NOMO-1 treated with DMSO at 0.1 percent for 48 hours (cell line): Measurements from ENCODE around the gene RAG1.

Source experiments
- DNase-seq: peaks from one replicate; lab custom pipeline; 2025; ENCODE audit not compliant: unreplicated experiment; lab: John Stamatoyannopoulos, UW

The RAG1 gene

DNA sequence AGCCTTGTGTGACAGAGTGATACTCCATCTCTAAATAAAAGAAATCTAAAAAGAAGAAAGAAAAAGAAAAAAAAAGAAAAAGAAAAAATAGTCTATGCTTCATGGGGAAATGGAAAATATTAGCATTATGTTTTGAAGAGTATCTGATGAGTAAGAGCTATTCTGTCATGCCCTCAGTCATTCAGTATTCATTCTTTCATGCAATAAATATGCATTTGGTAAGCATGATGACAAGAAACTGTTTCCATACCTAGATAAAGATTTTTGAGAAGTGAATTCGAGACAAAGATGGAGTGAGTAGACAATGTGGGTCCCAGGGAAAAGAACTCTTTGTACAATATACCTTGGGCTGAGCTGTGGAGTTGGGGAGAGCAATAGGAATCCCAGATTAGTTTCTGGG, 20.3 kb downstream of the RAG1 start:
- no peak for DNase-seq

DNA sequence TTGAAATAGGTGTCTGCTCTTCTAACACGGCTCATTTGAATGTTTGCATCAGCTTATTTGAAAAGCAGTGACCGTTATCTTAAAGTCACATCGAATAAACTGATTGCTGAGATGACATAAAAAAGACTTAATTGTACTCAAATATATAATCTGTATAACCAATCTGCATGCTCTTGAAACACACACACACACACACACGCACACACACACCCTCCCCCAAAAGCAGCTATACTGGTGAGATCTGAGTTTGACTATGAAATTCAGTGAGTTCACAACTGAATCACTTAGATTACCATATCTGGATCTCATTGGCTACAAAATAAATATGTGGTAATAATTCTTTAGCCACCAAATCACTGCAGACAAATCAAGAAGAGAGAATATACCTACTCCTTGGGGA, 22.7 kb downstream of the RAG1 start:
- DNase-seq, result no peak

GRCh38 chr11:36591433-36591832, 23.6 kb downstream of the RAG1 start:
- DNase-seq, result no peak

DNA sequence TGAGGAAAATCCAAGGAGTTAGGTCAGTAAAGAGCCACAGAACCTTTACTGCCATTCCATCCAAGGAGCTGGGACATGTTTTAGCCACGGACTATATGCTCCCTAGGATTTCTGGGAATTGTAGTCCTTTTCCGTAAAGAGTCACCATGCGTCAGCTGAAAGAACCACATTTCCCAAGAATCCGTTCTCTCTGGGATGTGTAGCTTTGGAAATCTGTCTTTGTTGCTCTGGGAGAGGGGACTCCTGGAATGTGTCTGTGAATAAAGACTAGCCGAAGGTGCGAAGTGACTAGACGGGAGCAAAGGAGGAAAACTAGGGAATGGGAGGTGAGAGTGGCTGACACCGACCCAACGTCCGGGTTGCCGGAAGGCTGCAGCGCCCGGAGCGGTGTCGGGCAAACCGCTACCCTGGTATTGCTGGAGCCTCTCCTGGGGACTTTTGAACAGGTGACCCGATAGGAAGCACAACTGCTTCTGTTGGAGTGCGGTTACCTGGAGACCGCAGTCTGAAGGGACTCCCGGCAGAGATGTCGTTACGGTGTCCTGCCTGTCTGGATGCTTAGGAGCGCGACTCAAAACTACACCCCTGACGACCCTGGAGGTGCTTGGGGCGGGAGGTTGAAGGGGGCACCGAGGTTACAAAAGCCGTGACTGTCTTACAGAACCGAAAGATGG, 26.6 kb downstream of the RAG1 start, which contains the start of gene IFTAP:
Gene IFTAP (plus strand): TSS at position 187 of the 674 bp plus-strand sequence. CDS start 15,602 bp downstream, outside the sequence.
- peak; percentile 72 for DNase-seq

DNA sequence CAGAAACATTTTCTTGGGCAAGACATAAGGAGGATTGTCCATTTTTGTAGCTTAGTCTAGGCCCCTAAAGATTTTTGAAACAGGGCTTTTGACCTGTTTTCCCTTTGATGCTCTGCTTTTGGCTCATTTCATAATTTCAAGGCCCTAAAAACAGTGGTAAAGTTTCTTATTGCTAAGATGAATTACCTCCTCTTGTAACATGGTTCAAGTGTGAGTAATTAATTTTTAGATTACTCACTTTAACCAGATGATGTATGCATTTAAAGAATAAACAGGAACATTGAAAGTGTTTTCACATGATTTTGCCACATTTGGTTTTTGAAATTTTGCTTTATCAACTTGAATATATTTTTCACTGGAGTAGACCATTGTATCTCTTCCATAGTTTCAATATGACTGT, 29.1 kb downstream of the RAG1 start:
- DNase-seq, result no peak

DNA sequence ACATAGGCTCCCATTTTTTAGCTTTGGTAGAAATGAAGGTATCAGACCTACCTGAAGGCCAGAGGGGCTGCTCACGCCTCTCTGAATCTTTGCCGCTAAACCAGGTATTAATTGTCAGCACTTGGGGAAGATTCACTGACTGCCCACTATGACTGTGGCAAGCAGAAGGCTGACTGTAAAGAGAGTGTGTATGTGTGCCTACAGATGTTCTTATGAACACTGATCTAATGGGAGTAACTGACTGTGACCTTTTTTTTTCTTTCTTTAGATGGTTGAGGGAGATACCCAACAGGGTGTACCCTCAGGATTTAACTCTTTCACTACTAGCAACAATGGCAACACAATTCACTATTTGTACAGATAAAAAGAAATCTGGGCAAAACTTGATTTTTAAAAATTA, 30.2 kb downstream of the RAG1 start, which contains the start of gene RAG2:
Gene RAG2 (minus strand): TSS at position 186 of the 400 bp plus-strand sequence. CDS start 4,068 bp downstream, outside the sequence.
- DNase-seq, result no peak

DNA sequence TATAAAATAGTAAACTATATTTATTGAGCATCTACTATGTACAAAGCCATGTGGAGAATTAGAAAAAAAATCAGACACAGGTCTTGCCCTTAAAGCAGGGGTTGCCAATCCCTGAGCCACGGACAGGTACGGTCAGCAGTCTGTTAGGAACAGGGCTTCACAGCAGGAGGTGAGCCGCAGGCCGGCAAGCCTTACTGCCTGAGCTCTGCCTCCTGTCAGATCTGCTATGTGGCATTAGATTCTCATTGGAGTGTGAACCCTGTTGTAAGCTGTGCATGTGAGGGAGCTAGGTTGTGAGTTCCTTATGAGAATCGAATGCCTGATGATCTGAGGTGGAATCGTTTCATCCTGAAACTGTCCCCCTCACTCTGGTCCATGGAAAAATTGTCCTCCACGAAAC, 32.4 kb downstream of the RAG1 start:
- DNase-seq, result no peak

DNA sequence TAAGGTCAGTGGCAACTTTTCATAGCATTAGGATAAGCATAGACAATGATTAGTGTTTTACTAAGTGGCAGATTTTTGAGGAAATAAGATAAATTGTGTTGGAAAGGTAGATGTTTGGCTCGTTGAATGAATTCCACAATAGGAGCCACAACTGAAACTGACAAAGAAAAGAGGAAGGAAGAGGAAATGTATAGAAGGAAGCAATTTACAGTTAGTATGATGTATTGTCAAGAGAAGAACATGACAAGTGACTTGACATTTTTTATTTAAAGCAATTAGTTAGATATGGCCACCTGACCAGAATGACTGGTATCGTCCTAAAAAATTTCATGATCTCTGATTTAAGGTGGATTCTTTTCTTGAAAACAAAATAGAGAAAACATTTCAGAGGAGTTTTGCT, 33.3 kb downstream of the RAG1 start:
- DNase-seq, result peak; percentile 98

DNA sequence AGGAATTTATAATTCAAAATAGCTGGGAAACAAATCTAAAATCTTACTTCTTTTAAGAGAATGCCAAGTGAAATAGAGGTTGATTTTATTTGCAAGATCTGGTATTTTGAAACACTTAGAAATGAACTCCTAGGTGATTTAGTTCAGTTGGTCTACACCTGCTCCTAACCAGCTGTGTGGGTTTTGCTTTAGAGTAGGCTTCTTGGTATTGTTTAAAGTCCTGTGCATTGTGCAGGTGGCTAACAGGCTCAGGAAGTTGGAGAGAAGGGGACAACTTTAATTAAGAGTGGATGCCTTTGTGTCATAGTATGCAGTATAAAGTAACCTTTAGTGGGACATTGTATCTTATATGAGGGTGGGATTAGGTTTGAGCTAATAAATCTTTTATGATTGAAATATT, 34.3 kb downstream of the RAG1 start:
- no peak for DNase-seq

- DNase-seq, result no peak
Measured at GRCh38 chr11:36605221-36606216, 37.7 kb downstream of the RAG1 start.

GRCh38 chr11:36608491-36609199, 40.8 kb downstream of the RAG1 start:
- DNase-seq, result no peak

- DNase-seq, result no peak
Measured at GRCh38 chr11:36609383-36609782, 41.6 kb downstream of the RAG1 start.

DNA sequence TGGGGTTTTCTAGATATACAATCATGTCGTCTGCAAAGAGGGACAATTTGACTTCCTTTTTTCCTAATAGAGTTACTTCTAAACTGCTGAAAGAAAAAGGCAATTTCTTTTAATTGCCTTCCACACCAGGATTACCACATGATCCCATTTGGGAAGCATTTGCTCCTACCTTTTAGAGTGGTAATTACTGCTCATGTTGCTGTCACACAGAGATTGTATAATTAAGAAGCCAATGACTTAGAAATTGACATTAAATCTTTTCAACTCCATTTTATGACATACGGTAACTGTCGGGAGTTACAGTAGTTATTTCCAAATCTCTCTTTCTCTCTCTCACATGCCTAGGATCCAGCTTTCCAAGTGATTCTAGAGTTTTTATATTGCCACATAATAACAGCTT, 48.0 kb downstream of the RAG1 start:
- DNase-seq, result no peak

- no peak for DNase-seq
Measured at GRCh38 chr11:36617543-36618362, 49.9 kb downstream of the RAG1 start.

GRCh38 chr11:36618363-36619047, 50.7 kb downstream of the RAG1 start:
- DNase-seq, result no peak

DNA sequence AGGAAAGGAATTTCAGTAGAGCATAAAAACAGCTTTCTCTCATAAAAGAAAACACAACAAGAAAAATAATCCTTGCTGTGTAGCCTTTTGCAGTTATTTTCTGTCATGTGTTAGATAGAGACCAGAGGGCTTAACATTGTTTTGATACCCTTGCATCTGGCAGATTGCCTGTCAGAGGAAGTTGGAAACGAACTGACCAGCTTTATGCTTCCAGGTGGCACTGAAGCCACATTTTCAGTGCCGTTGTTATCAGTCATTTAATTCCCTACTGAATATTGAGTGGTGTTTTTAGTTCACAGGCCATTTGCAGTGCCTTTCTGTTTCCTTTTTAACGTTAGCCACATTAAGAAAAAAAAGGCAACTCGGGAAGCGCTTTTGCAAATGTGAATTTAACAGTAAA, 51.7 kb downstream of the RAG1 start:
- DNase-seq, result no peak

DNA sequence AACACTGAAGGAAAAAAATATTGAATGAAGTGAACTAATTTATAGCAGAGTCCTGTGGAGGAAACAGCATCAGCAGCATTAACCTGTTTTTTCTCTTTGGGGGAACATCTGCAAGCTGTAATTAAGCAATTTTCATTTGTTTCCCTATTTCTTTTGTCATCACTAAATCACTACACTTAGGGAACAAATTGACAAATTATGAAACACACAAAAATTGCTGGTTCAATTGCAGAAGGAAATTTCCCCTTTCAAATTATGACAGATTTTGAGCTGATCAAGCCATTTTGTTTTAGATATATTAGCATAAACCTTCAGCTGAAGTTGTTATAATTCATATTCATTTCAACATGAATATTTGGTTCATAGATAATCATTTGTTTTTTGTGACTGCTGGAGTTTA, 52.4 kb downstream of the RAG1 start:
- peak; percentile 57 for DNase-seq

DNA sequence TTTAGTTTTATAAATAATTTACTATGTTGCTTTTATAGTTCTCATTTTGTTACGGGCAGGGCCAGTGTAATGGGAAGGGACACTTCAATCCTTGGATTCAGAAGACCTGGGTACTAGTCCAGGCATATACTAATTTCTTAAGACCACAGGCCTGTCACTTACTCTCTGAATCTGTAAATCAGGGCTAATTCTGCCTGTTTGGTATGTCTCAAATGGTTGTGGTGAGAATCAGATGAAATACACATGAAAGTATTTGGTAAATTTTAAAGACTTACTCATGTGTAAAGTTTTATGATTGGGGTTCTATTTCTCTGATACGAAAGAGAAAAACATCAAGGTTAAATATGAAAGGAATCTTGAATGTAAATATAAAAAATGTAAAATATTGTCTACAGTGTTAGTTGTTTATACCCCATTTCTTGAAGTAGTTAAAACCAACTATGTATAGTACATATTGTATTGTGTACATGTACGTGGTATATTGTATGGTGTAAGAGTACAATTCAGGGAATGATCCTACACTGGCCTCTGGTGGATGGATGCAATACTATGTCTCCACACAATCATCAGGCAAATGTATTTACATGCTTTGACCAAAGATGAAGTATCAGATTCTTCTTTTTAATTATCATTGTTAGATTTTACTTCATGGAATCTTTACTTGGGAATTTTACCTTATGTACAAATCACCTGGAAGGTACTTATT, 54.8 kb downstream of the RAG1 start:
- peak; percentile 54 for DNase-seq

DNA sequence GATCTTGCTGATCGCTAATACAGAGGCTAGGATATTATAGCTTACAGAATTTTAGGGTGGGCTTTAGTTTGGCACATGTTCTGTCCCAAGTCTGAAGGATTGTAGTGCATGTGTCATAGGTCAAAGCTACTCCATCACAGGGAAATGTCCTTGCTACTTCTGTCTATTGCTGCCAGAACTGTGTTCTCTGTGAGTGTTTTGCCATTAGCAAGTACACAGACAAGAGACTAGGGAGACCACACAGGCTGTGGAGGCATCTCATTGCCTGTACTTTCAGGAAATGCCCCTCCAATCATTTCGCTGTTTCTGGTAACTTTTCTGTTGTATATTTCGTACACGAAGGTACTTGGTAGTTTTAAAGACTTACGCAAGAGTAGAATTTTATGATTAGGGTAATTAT, 55.7 kb downstream of the RAG1 start:
- DNase-seq, result no peak
